GM19324 (cell line): ENCODE data around the gene HOXB9.

Experiments
- ATAC-seq: cut with Tn5 transposase; IDR thresholded peaks from one replicate; pipeline ENCODE4 v1.9.1; 2021; ENCODE audit warnings: mild to moderate bottlenecking, moderate library complexity; ENCODE audit not compliant: unreplicated experiment, low FRiP score

The HOXB9 gene

GRCh38 chr17:48588528-48588927 lies 37.6 kb downstream of the HOXB9 start:
- ATAC-seq, result no peak

GRCh38 chr17:48588074-48588415 lies 38.1 kb downstream of the HOXB9 start:
- ATAC-seq, result no peak

GRCh38 chr17:48587276-48588073 lies 38.7 kb downstream of the HOXB9 start:
- ATAC-seq, result no peak

GRCh38 chr17:48586355-48587258 lies 39.6 kb downstream of the HOXB9 start:
- no peak for ATAC-seq

GRCh38 chr17:48584223-48584741 lies 41.9 kb downstream of the HOXB9 start:
- ATAC-seq, result no peak

GRCh38 chr17:48583708-48584222 lies 42.4 kb downstream of the HOXB9 start:
- no peak for ATAC-seq

- no peak for ATAC-seq
These were observed 43.4 kb downstream of the HOXB9 start for GRCh38 chr17:48582750-48583069.

GRCh38 chr17:48579760-48580554 lies 46.2 kb downstream of the HOXB9 start:
- ATAC-seq, result no peak

- no peak for ATAC-seq
These were observed 46.7 kb downstream of the HOXB9 start for GRCh38 chr17:48579471-48579759.

- peak; percentile 15 for ATAC-seq
These were observed 47.3 kb downstream of the HOXB9 start for GRCh38 chr17:48578616-48579470.

GRCh38 chr17:48577946-48578615 lies 48.1 kb downstream of the HOXB9 start, which contains the start of gene HOXB4:
Gene HOXB4, minus strand, starts transcription at chr17:48578350. Its CDS starts 31 bp downstream, at chr17:48578319.
- peak; percentile 50 for ATAC-seq

GRCh38 chr17:48577330-48577945 lies 48.7 kb downstream of the HOXB9 start:
- ATAC-seq, result peak; percentile 14

- no peak for ATAC-seq
These were observed 49.5 kb downstream of the HOXB9 start for GRCh38 chr17:48576479-48577309.

- ATAC-seq, result no peak
These were observed 50.3 kb downstream of the HOXB9 start for GRCh38 chr17:48575673-48576478.

GRCh38 chr17:48575066-48575582 lies 51.0 kb downstream of the HOXB9 start:
- no peak for ATAC-seq

- no peak for ATAC-seq
These were observed 51.6 kb downstream of the HOXB9 start for GRCh38 chr17:48574505-48575065.
